NCI-H82 treated with DMSO at 0.1 percent for 48 hours (cell line): Measurements from ENCODE around the gene STPG1.
A peak's percentile ranks its signal among the peaks of the same experiment; 100 is the strongest.

Experiments
- DNase-seq: peaks from one replicate; lab custom pipeline; 2025; ENCODE audit not compliant: unreplicated experiment; lab: John Stamatoyannopoulos, UW

Gene STPG1

DNA sequence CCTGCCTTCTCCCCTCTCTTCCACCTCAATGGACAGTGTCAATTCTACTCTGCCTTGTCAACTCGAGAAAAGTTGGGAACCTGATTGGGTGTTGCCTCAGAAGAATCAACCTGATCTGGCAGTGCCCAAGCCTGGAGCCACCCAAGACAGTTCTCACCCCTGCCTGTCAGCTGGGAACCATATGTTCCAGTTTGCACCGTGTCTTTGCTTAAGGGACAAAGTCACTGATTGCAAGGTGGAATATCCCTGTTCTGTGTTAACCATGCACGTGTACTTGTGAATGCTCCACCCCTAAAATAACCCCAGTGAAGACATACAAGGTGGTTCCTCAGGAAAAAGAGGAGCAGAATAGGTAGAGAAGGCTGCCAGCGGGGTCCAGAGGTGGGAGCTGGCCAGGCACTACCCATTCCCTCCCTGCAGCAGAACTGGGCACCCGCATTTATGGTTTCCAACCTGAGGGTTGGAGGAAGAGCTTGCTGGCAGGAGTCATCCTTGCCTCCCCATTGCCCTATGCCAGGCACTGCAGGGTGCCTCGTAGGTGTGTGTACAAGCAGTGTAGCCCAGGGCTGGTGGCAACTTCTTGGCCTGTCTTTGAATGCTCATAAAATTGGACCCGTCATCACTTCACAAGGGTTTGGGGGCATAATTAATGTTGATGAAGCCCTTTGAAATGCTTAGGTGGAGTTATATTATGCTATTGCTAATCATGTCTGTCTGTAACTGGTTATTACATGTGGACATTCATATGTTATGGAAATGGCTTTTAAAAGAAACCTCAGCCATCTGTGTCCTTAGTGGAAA, 13.4 kb upstream of the STPG1 start:
- no peak for DNase-seq

- no peak for DNase-seq
These were observed 12.3 kb upstream of the STPG1 start for GRCh38 chr1:24425922-24426321.

DNA sequence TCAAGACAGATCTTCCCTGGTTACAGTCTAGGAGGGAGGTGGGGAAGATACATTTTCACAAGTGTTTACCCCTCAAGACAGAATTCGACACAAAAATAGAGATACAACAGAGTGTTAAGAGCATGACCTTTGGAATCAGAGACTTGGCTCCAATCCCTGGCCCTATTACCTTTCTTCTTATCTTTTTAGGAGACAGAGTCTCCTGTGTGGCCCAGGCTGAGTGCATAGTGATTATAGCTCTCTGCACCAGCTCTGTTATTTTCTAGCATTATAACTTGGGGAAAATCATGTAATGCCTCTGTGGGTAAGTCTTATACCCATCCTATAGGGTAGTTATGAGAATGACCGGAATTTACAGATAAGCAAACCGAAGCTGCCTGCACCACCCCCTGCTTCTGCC, 11.9 kb upstream of the STPG1 start:
- DNase-seq = no peak

DNA sequence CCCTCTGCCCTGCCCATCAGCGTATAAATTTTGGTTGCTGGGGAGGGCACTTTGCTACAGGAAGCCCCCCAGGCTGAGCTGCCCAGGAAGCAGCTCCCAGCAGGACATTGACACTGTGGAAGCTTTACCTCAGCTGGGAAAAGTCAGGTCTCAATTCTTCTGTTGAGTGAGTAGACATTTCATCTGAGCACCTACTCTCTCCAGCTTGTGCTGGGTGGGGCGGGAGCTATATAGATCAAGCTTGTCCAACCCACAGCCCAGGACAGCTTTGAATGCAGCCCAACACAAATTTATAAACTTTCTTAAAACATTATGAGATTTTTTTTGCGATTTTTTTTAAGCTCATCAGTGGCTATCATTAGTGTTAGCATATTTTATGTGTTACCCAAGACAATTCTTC, 11.4 kb upstream of the STPG1 start:
- no peak for DNase-seq

GRCh38 chr1:24424207-24424606, 10.6 kb upstream of the STPG1 start:
- no peak for DNase-seq

DNA sequence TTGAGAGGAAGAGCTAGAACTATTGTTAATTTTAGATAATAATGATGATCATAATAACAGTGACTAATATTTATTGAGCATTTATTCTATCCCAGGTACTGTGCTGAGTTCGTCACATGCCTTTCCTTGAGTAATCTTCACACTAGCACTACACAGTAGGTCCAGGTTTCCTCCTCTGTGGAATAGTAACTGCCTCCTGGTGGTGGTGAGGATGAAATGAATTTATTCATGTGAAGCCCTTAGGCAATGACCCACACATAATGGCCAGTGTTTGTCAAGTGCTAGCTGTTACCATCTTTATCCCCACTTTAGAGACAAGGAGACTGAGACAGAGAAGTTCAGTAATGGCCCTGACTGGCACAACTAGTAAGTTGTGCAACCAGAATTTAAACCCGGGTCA, 7.9 kb upstream of the STPG1 start:
- no peak for DNase-seq

DNA sequence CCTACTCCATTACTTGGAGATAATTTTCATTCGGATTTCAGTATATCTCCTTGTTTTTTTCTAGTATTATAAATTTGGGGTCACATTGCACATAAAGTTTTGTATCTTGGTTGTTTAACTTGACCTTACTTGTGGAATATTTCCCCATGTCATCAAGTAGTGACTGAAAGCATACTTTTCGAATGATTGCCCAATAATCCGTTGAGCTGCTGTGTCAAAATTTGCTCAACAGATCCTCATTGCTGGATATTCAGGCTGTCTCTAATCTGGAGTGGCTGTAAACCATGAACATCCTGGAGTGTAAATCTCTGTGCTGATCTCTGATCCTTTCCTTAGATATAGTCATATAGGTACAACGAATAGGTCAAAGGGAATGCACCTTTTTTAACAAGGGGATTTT, 7.0 kb upstream of the STPG1 start:
- DNase-seq = no peak

DNA sequence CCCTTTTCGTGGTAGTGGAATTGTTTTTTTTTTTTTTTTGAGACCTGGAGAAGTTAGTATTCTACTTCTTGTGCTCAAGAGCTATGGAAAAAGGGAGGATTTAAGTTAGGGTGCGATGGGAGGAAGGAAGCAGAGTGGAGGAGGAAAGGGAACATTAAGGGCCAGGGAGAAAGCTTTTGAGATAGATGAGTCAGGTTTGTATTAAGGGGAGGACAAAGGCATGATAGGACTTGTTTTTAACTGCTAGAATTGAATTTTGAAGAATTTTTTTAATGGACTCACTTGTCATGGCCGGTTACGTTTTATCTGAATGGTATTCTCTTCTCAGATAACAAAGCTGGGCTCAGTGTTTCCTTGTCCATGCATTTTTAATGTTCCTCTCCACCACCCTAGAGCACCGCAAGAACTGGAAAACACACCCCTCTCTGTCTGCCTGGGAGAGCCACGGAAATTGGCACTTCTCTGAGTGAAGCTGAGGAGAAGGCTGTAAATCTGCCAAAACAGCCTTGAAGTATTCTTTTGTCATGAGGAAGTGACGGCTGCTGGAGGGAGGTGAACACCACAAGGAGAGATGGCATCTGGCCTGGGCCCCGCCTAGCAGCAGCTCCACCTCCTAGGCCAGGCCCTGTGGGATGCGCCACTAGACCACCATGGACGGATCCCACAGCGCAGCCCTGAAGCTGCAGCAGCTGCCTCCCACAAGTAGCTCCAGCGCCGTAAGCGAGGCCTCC, 5.5 kb upstream of the STPG1 start:
- no peak for DNase-seq

DNA sequence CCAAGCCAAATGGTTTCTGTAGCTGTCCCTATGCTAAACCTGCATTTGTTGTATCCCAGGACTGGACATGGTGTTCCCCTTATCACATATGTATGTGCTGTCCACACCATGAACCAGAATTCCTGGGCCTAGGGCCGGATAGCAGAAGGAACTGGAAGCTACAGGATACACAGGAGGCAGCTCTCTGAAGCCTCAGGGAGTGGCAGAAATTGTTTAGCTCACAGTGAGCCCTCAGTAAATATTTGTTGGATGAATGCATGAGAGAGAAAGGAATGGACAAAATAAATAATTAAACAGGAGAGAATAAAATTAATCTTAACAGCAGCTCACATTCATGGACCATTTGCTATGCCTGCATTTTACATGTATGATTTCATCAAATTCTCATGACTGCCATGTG, 4.1 kb upstream of the STPG1 start:
- DNase-seq = no peak

GRCh38 chr1:24416666-24417391, 3.2 kb upstream of the STPG1 start:
- DNase-seq = no peak

GRCh38 chr1:24415910-24416665, 2.5 kb upstream of the STPG1 start:
- no peak for DNase-seq

GRCh38 chr1:24415334-24415909, 1.8 kb upstream of the STPG1 start, which contains the start of gene NIPAL3:
Gene NIPAL3, plus strand, starts transcription at chr1:24415802. Its CDS starts 3,746 bp downstream, at chr1:24419548.
- DNase-seq = peak; percentile 97

- no peak for DNase-seq
These were observed 1.3 kb upstream of the STPG1 start for GRCh38 chr1:24414775-24415333.

- DNase-seq = no peak
These were observed 1.2 kb downstream of the STPG1 start for GRCh38 chr1:24412408-24412807.

DNA sequence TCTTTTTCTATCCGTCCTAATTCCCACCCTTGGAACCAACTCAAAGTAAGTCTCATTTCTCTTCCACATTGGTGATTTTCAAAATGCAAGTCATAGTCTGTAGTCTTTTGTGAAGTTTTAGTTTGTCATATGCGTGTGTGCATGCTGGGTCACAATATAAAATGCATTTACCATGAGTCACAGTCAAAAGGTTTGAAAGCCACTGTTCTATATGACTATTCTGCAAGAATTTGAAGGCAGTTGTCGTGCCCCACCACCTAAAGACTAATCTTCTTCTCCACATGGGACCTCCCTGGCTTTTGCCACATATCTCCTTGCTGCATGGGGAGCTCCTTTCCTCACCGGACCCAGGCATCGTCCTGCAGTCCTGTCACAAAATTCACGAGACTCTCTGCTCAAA, 1.6 kb downstream of the STPG1 start:
- DNase-seq = no peak

DNA sequence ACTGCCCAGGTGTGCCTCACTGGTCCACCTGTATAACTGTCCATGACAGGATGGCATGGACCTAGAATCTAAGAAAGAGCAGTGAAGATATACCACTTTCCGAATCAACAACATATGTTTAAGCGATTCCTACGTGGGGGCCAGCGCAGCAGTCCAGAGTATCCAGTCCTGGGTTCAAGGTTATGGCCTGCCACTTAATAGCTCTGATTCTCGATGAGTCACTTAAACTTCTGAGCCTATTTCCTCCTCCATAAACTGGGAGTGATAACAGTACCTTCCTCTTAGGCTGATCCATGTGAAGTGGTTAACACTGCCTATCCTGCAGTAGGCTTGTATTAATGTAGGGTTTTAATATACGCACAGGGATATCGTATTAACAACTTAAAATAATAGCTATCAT, 2.8 kb downstream of the STPG1 start:
- DNase-seq = no peak

GRCh38 chr1:24409535-24409934, 4.0 kb downstream of the STPG1 start:
- DNase-seq = no peak

GRCh38 chr1:24406788-24407187, 6.8 kb downstream of the STPG1 start:
- no peak for DNase-seq

DNA sequence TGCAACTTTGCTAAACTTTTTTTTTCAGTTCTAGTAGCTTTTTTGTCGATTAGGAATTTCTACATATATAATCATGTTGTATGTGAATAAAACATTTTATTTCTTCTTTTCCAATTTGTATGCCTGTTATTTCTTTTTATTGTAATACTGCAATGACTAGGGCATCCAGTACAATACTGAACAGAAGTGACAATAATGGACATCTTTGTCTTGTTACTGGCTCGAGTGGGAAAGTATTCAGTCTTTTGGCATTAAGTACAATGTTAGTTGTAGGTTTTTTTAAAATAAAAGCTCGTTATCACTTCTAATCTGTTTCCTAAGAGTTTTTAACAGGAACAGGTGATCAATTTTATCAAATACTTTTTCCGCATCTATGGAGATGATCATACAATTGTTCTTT, 9.8 kb downstream of the STPG1 start:
- no peak for DNase-seq

DNA sequence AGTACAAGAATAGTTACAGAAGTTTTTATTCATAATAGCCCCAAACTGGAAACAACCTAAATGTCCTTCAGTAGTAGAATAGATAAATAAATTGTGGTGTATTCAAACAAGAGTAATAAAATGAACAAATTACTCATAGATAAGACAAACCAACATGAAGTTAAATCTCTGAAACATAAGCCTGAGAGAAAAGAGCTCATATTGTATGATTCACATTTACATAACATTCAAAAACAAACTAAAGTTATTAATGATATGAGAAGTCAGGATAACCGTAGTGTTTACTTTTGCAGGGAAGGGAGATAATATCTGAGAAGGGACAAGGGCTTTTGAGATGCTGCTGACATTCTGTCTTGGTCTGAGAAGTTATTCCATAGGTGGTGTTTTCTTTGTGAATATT, 13.5 kb downstream of the STPG1 start:
- no peak for DNase-seq
